Measurements from ENCODE around the gene RABGAP1L. TPM values are rescaled to one million over a fixed set of nuclear protein-coding genes. Genes with fewer than 3 reads are reported as not detected.
"Not testable (repeated sequence)": the region's sequence is repeated elsewhere in the genome, so short reads cannot be mapped to it uniquely, and the experiment has no call there.

The RABGAP1L gene
- total RNA-seq, 4 donors from 2014 or later, result 70.5 to 100 (median 92.6) TPM

DNA sequence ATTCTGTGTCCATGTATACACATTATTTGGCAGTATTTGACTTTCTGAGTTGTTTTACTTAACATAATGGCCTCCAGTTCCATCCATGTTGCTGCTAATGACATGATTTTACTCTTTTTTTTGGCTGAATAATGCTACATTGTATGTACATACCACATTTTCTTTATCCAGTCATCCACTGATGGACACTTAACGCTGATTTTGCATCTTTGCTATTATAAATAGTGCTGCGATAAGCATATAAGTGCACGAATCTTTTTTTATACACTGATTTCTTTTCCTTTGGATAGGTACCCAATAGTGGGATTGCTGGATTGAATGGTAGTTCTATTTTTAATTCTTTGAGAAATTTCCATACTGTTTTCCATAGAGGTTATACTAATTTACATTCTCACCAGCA lies 544.0 kb downstream of the RABGAP1L start:
- WGBS, 2 donors, result 98 to 99% methylated on average over 3 of the region's 3 CpGs
- DNase-seq, result no peak
- intact Hi-C loops (cut with DNase I), result no loop called here

DNA sequence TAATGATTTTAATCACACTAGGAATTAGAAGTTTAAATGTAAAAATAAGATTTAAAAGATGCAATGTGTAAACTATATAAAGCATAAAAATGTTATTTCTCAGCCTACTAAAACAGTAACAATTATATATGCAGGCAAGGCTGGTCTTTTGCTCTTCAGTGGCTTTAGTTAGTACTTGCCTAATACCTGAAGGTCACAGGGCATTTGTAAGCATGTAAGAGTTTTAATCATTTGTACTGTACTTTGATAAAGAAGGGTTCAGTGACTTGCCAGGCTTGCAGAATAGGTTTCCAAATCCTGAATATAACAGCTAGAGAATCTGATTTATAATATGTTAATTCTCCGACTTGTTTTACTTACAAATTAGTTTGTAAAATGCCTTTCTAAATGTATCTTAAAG lies 545.0 kb downstream of the RABGAP1L start:
- no peak for TF ChIP-seq POLR2A (IDR thresholded peaks at IDR 0.05)
- TF ChIP-seq, protein P1, sequence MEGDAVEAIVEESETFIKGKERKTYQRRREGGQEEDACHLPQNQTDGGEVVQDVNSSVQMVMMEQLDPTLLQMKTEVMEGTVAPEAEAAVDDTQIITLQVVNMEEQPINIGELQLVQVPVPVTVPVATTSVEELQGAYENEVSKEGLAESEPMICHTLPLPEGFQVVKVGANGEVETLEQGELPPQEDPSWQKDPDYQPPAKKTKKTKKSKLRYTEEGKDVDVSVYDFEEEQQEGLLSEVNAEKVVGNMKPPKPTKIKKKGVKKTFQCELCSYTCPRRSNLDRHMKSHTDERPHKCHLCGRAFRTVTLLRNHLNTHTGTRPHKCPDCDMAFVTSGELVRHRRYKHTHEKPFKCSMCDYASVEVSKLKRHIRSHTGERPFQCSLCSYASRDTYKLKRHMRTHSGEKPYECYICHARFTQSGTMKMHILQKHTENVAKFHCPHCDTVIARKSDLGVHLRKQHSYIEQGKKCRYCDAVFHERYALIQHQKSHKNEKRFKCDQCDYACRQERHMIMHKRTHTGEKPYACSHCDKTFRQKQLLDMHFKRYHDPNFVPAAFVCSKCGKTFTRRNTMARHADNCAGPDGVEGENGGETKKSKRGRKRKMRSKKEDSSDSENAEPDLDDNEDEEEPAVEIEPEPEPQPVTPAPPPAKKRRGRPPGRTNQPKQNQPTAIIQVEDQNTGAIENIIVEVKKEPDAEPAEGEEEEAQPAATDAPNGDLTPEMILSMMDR (IDR thresholded peaks at IDR 0.05), result no peak
- no peaks in the 10 kb centered on the region for H3K4me1 ChIP-seq
- no peak overlapping the region for H3K4me3 ChIP-seq (replicated peaks in 1 of 3)
- no peak for DNase-seq
- WGBS, 2 donors, result 98 to 100% methylated on average over 1 of the region's 1 CpG
- no peak overlapping the region for H3K27ac ChIP-seq
- H3K36me3 ChIP-seq, result no peaks in the 10 kb centered on the region
- intact Hi-C loops (cut with DNase I), result no loop called here
- no peaks in the 10 kb centered on the region for H3K9me3 ChIP-seq
- no peaks in the 10 kb centered on the region for H3K27me3 ChIP-seq

More for the DNA sequence above, 544.0 kb downstream of the RABGAP1L start:
- no peak for TF ChIP-seq POLR2A (IDR thresholded peaks at IDR 0.05)
- TF ChIP-seq, protein P1 (IDR thresholded peaks at IDR 0.05), result no peak
- Histone ChIP-seq H3K36me3 (no peaks in the 10 kb centered on the region), H3K27ac (no peak overlapping the region), H3K9me3 (no peaks in the 10 kb centered on the region), H3K4me1 (no peaks in the 10 kb centered on the region), H3K27me3 (no peaks in the 10 kb centered on the region), H3K4me3 (replicated peaks in 1 of 3) (no peak overlapping the region)

DNA sequence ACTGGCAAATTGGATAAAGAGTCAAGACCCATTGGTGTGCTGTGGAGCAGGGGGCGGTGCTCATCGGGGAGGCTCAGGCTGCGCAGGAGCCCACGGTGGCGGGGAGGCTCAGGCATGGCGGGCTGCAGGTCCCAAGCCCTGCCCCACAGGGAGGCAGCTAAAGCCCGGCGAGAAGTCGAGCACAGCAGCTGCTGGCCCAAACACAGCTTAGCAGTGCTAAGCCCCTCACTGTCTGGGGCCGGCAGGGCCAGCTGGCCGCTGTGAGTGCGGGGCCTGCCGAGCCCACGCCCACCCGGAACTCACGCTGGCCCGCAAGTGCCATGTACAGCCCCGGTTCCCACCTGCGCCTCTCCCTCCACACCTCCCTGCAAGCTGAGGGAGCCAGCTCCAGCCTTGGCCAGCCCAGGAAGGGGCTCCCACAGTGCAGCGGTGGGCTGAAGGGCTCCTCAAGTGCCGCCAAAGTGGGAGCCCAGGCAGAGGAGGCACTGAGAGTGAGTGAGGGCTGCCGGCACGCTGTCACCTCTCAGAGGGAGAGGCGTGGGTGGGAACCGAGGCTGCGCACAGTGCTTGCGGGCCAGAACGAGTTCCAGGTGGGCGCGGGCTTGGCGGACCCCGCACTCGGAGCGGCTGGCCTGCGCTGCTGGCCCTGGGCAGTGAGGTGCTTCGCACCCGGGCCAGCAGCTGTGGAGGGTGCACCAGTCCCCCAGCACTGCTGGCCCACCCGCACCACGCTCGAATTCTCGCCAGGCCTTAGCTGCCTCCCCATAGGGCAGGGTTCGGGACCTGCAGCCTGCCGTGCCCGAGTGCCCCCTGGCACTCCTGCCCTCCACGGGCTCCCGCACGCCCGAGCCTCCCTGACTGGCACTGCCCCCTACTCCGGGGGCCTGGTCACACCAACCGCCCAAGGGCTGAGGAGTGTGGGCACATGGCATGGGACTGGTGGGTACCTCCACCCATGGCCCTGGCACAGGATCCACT lies 551.8 kb downstream of the RABGAP1L start:
- H3K27ac ChIP-seq, result no peak overlapping the region
- TF ChIP-seq POLR2A (IDR thresholded peaks at IDR 0.05), result no peak
- TF ChIP-seq, protein P1 (IDR thresholded peaks at IDR 0.05), result no peak
- DNase-seq, result no peak
- H3K27me3 ChIP-seq, result no peaks in the 10 kb centered on the region
- no peaks in the 10 kb centered on the region for H3K4me1 ChIP-seq
- intact Hi-C loops (cut with DNase I), result no loop called here
- no peaks in the 10 kb centered on the region for H3K36me3 ChIP-seq
- no peak overlapping the region for H3K4me3 ChIP-seq (replicated peaks in 1 of 3)
- H3K9me3 ChIP-seq, result no peaks in the 10 kb centered on the region
- WGBS, 2 donors, result 97% methylated on average over 29 to 31 of the region's 50 CpGs

GRCh38 chr1:174711848-174712247 lies 552.5 kb downstream of the RABGAP1L start:
- 95 to 97% methylated on average over 8 of the region's 8 CpGs for WGBS, 2 donors
- H3K27me3 ChIP-seq; H3K27ac ChIP-seq; H3K4me1 ChIP-seq; H3K9me3 ChIP-seq; intact Hi-C loops (cut with DNase I); DNase-seq; H3K4me3 ChIP-seq (replicated peaks in 1 of 3); H3K36me3 ChIP-seq: not testable (repeated sequence)

- intact Hi-C loops (cut with DNase I), result no loop called here
- H3K27me3 ChIP-seq, result no peaks in the 10 kb centered on the region
- DNase-seq, result no peak
- no peak overlapping the region for H3K4me3 ChIP-seq (replicated peaks in 1 of 3)
- H3K4me1 ChIP-seq, result no peaks in the 10 kb centered on the region
- no peaks in the 10 kb centered on the region for H3K36me3 ChIP-seq
- no peak overlapping the region for H3K27ac ChIP-seq
- WGBS, 2 donors, result 90 to 92% methylated on average over 8 of the region's 8 CpGs
- H3K9me3 ChIP-seq, result no peaks in the 10 kb centered on the region
- TF ChIP-seq, protein P1 (IDR thresholded peaks at IDR 0.05), result no peak
- no peak for TF ChIP-seq POLR2A (IDR thresholded peaks at IDR 0.05)
Measured at GRCh38 chr1:174712541-174712940, 553.2 kb downstream of the RABGAP1L start.

Data from thyroid gland (tissue), 4 donors.